H9 (cell line): ENCODE measurements around the gene RBM44. TPM values are rescaled to one million over a fixed set of nuclear protein-coding genes. Genes with fewer than 3 reads are reported as not detected.
A peak's percentile ranks its signal among the peaks of the same experiment; 100 is the strongest.

Source experiments
- DNase-seq: peaks from one replicate; pipeline ENCODE4 v3.0.0-alpha.2; 2017
- H2AFZ ChIP-seq: one replicate; pipeline ENCODE4 v1.6.1; 2013; ENCODE audit warnings: mild to moderate bottlenecking, low read length, control low read depth, moderate library complexity
- H2AK5ac ChIP-seq: 2 replicates; pipeline ENCODE4 v1.6.1; 2013; ENCODE audit warnings: low read length, control low read depth, mixed read lengths; ENCODE audit not compliant: insufficient read length
- H2BK120ac ChIP-seq: one replicate; pipeline ENCODE4 v1.6.1; 2013; ENCODE audit warnings: low read depth, mild to moderate bottlenecking, low read length, control low read depth, inconsistent platforms; ENCODE audit not compliant: poor library complexity, severe bottlenecking
- H2BK12ac ChIP-seq: 2 replicates; pipeline ENCODE4 v1.6.1; 2013; ENCODE audit warnings: low read length, control low read depth, mixed read lengths, low read depth; ENCODE audit not compliant: insufficient read length
- H2BK15ac ChIP-seq: 2 replicates; pipeline ENCODE4 v1.6.1; 2013; ENCODE audit warnings: low read depth, low read length, control low read depth
- H2BK20ac ChIP-seq: one replicate; pipeline ENCODE4 v1.6.1; 2013; ENCODE audit warnings: low read depth, mild to moderate bottlenecking, low read length, control low read depth, inconsistent platforms; ENCODE audit not compliant: poor library complexity, severe bottlenecking
- H2BK5ac ChIP-seq: 2 replicates; pipeline ENCODE4 v1.6.1; 2013; ENCODE audit warnings: low read length, control low read depth, mixed read lengths; ENCODE audit not compliant: insufficient read length
- H3K14ac ChIP-seq: 2 replicates; pipeline ENCODE4 v1.6.1; 2013; ENCODE audit warnings: low read length, control low read depth; ENCODE audit not compliant: insufficient read depth
- H3K18ac ChIP-seq: 2 replicates; pipeline ENCODE4 v1.6.1; 2013; ENCODE audit warnings: low read depth, mild to moderate bottlenecking, mixed read lengths, low read length, control low read depth; ENCODE audit not compliant: insufficient read length
- H3K23ac ChIP-seq: 2 replicates; pipeline ENCODE4 v1.6.1; 2013; ENCODE audit warnings: low read length, control low read depth, mixed read lengths, low read depth; ENCODE audit not compliant: insufficient read length
- H3K23me2 ChIP-seq: 2 replicates; pipeline ENCODE4 v1.6.1; 2013; ENCODE audit warnings: low read depth, mild to moderate bottlenecking, mixed read lengths, low read length, control low read depth; ENCODE audit not compliant: insufficient read length, poor library complexity, severe bottlenecking
- H3K27ac ChIP-seq: 2 replicates; pipeline ENCODE4 v1.5.1; 2013; ENCODE audit warnings: low read length, control low read depth, mixed read lengths, low read depth; ENCODE audit not compliant: insufficient read length
- H3K27me3 ChIP-seq: 2 replicates; pipeline ENCODE4 v1.6.1; 2013; ENCODE audit warnings: low read length, control low read depth, inconsistent platforms; ENCODE audit not compliant: insufficient read depth
- H3K4ac ChIP-seq: 2 replicates; pipeline ENCODE4 v1.6.1; 2013; ENCODE audit warnings: low read depth, mild to moderate bottlenecking, control low read depth, inconsistent platforms, low read length, moderate library complexity
- H3K4me1 ChIP-seq: 2 replicates; pipeline ENCODE4 v1.6.1; 2013; ENCODE audit warnings: low read length, control low read depth, inconsistent platforms; ENCODE audit not compliant: insufficient read depth
- H3K4me2 ChIP-seq: 2 replicates; pipeline ENCODE4 v1.6.1; 2013; ENCODE audit warnings: low read length, control low read depth, mixed read lengths; ENCODE audit not compliant: insufficient read length, insufficient read depth
- H3K56ac ChIP-seq: 2 replicates; pipeline ENCODE4 v1.6.1; 2013; ENCODE audit warnings: low read depth, mild to moderate bottlenecking, mixed read lengths, low read length, control low read depth; ENCODE audit not compliant: insufficient read length
- H3K79me1 ChIP-seq: 2 replicates; pipeline ENCODE4 v1.6.1; 2013; ENCODE audit warnings: low read depth, mild to moderate bottlenecking, moderate library complexity, low read length, control low read depth, inconsistent platforms; ENCODE audit not compliant: insufficient read depth, poor library complexity, severe bottlenecking
- H3K79me2 ChIP-seq: 2 replicates; pipeline ENCODE4 v1.6.1; 2013; ENCODE audit warnings: low read length, control low read depth, inconsistent platforms; ENCODE audit not compliant: insufficient read depth
- H3K9ac ChIP-seq: 2 replicates; pipeline ENCODE4 v1.6.1; 2013; ENCODE audit warnings: low read length, control low read depth, mixed read lengths; ENCODE audit not compliant: insufficient read length; ENCODE audit errors: extremely low read depth
- H3K9me3 ChIP-seq: one replicate; pipeline ENCODE4 v1.6.1; 2013; ENCODE audit warnings: low read depth, low read length, inconsistent platforms; ENCODE audit not compliant: control insufficient read depth
- H3T11ph ChIP-seq: one replicate; pipeline ENCODE4 v1.6.1; 2013; ENCODE audit warnings: mild to moderate bottlenecking, low read length, control low read depth, inconsistent platforms
- H4K20me1 ChIP-seq: one replicate; pipeline ENCODE4 v1.6.1; 2013; ENCODE audit not compliant: control insufficient read depth, insufficient read length, insufficient read depth
- H4K5ac ChIP-seq: 2 replicates; pipeline ENCODE4 v1.6.1; 2013; ENCODE audit warnings: low read depth, mild to moderate bottlenecking, mixed read lengths, low read length, control low read depth; ENCODE audit not compliant: insufficient read length
- H4K8ac ChIP-seq: replicated peaks from 2 replicates; pipeline ENCODE4 v1.6.1; 2013; ENCODE audit warnings: low read length, control low read depth, mixed read lengths, low read depth; ENCODE audit not compliant: insufficient read length
- H4K91ac ChIP-seq: 2 replicates; pipeline ENCODE4 v1.6.1; 2013; ENCODE audit warnings: low read depth, mild to moderate bottlenecking, moderate library complexity, mixed read lengths, low read length, control low read depth; ENCODE audit not compliant: insufficient read length
- H3K27ac Mint-ChIP-seq, 3 experiments: 2 replicates in 2 of 3; 3 replicates in 1 of 3; pipeline ENCODE4 v1.8.0; 2020 to 2021; ENCODE audit warnings: mixed read lengths in 3 of 3, mild to moderate bottlenecking in 1 of 3, moderate library complexity in 1 of 3
- H3K27me3 Mint-ChIP-seq: 2 replicates; pipeline ENCODE4 v1.8.0; 2021; ENCODE audit warnings: low read depth, mild to moderate bottlenecking, moderate library complexity, mixed read lengths
- H3K36me3 Mint-ChIP-seq, 3 experiments: 2 replicates in 2 of 3; 3 replicates in 1 of 3; pipeline ENCODE4 v1.8.0; 2020 to 2021; ENCODE audit warnings: low read depth in 3 of 3, mixed read lengths in 3 of 3; ENCODE audit not compliant: insufficient read depth in 1 of 3
- H3K4me1 Mint-ChIP-seq, 2 experiments: 2 replicates each; pipeline ENCODE4 v1.8.0; 2020; ENCODE audit warnings: mixed read lengths in 2 of 2
- H3K4me3 Mint-ChIP-seq, 2 experiments: 2 replicates in 1 of 2; 3 replicates in 1 of 2; pipeline ENCODE4 v1.8.0; 2020 to 2021; ENCODE audit warnings: mild to moderate bottlenecking in 2 of 2, mixed read lengths in 2 of 2, moderate library complexity in 1 of 2
- H3K9me3 Mint-ChIP-seq, 2 experiments: 2 replicates in 1 of 2; 3 replicates in 1 of 2; pipeline ENCODE4 v1.8.0; 2020; ENCODE audit warnings: mild to moderate bottlenecking in 2 of 2, mixed read lengths in 2 of 2, moderate library complexity in 1 of 2
- WGBS: extraction: QIAGEN DNeasy Blood & Tissue Kit; methylation state at CpG from one replicate; pipeline ENCODE4 v1.1.7; 2013; ENCODE audit warnings: missing lambda C conversion rate, low lambda C conversion rate, mixed read lengths; ENCODE audit not compliant: insufficient read length; ENCODE audit errors: extremely low coverage; 5-methylcytosine and 5-hydroxymethylcytosine counted together
- total RNA-seq: library from RNA; stranded (reverse); gene quantifications from 2 replicates; pipeline ENCODE4 v1.2.1, GENCODE V29; 2021
- TF ChIP-seq, protein P1 (sequence below): fragments of 200-600 bp; sonication (generic); conservative IDR thresholded peaks from 3 replicates; pipeline ENCODE4 v1.8.0; 2021; ENCODE audit warnings: antibody characterized with exemption, mild to moderate bottlenecking

RBM44 gene
- total RNA-seq, 1 experiment from 2014 or later = 0.15 TPM

DNA sequence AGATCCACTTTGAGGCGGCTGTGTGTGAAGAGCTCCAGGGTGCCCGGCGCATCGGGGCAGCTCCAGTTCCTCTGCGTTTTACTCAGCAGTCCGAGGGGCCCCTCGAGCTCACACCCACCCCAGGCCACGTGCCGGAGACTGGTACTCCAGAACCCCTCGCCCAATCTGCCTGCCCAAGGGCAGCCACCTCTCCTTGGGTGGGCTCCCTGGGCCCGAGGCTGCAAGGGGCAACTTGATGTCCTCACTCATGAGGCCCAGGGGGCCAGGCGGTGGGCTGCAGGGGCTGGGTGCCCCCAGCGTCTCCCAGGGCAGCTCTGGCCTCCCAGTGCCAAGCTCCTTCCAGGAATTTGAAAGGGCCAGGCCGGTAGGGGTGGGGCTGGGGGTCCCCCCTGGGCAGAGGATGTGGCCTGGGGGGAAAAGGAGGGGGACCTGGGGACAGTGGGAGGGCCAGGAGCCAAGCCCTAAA lies 77.5 kb downstream of the RBM44 start:
- H3K27ac Mint-ChIP-seq = peak overlapping the region in 1 of 3 experiments; percentile 67; a peak in 1 of 7 replicates
- Histone ChIP-seq H3K4ac (no peak overlapping the region), H3K27ac (no peak overlapping the region), H4K8ac (no peak overlapping the region), H3K79me2 (no peaks in the 10 kb centered on the region), H2AK5ac (no peak overlapping the region), H2BK5ac (no peak overlapping the region), H4K91ac (no peak overlapping the region), H3K4me2 (no peak overlapping the region), H4K20me1 (no peaks in the 10 kb centered on the region), H2BK20ac (no peak overlapping the region), H2BK120ac (no peak overlapping the region), H3K4me1 (no peaks in the 10 kb centered on the region; the same call in 1 of the 2 replicates), H3K14ac (no peak overlapping the region; the same call in 1 of the 2 replicates), H3K27me3 (no peaks in the 10 kb centered on the region), H2AFZ (no peak overlapping the region), H3K18ac (no peak overlapping the region), H3K23ac (no peak overlapping the region), H3K9me3 (no peaks in the 10 kb centered on the region), H3T11ph (no peak overlapping the region), H3K56ac (no peak overlapping the region), H2BK12ac (no peak overlapping the region), H3K9ac (no peak overlapping the region), H2BK15ac (no peak overlapping the region), H3K23me2 (no peaks in the 10 kb centered on the region), H3K79me1 (no peaks in the 10 kb centered on the region), H4K5ac (no peak overlapping the region)
- H3K4me3 Mint-ChIP-seq = no peak overlapping the region
- H3K4me1 Mint-ChIP-seq = peaks cover 8 to 9% of the 10 kb centered on the region in 2 experiments
- no peak for DNase-seq
- H3K9me3 Mint-ChIP-seq = no peaks in the 10 kb centered on the region
- H3K27me3 Mint-ChIP-seq = peaks cover 2% of the 10 kb centered on the region
- TF ChIP-seq, protein P1, sequence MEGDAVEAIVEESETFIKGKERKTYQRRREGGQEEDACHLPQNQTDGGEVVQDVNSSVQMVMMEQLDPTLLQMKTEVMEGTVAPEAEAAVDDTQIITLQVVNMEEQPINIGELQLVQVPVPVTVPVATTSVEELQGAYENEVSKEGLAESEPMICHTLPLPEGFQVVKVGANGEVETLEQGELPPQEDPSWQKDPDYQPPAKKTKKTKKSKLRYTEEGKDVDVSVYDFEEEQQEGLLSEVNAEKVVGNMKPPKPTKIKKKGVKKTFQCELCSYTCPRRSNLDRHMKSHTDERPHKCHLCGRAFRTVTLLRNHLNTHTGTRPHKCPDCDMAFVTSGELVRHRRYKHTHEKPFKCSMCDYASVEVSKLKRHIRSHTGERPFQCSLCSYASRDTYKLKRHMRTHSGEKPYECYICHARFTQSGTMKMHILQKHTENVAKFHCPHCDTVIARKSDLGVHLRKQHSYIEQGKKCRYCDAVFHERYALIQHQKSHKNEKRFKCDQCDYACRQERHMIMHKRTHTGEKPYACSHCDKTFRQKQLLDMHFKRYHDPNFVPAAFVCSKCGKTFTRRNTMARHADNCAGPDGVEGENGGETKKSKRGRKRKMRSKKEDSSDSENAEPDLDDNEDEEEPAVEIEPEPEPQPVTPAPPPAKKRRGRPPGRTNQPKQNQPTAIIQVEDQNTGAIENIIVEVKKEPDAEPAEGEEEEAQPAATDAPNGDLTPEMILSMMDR = no peak
- H3K36me3 Mint-ChIP-seq = no peaks in the 10 kb centered on the region; a peak in 1 of 7 replicates
- no CpG with 5 or more reads among the region's 14 CpGs for WGBS
